Fibroblast of lung (primary cell): ENCODE data around the gene KIF20B.

Experiments used
- CTCF ChIP-seq, 2 donors: IDR thresholded peaks in 1 of 2; conservative IDR thresholded peaks in 1 of 2; 1 replicate in 1 of 2; 2 replicates in 1 of 2; pipeline ENCODE4 v1.5.1; 2011 to 2012; ENCODE audit warnings: low read length in 2 of 2, control low read depth in 1 of 2, inconsistent platforms in 1 of 2, low read depth in 1 of 2, mild to moderate bottlenecking in 1 of 2
- EZH2 ChIP-seq: IDR thresholded peaks from 2 replicates; pipeline ENCODE4 v1.5.1; 2012; ENCODE audit warnings: low read length, control low read depth, mild to moderate bottlenecking; ENCODE audit errors: missing control alignments

GRCh38 chr10:89669985-89670384, 31.4 kb upstream of the KIF20B start:
- no peak for TF ChIP-seq CTCF (conservative IDR thresholded peaks at IDR 0.05 in 1 of 2, IDR thresholded peaks at IDR 0.05 in 1 of 2; ENCODE audit: low read depth in 1 of 2, low read length in 2 of 2)
- TF ChIP-seq EZH2: no peak
